Neural cell (in vitro differentiated cells): Measurements from ENCODE around the gene DCAF15.

Experiments used
- CTCF ChIP-seq: fragments of 450-650 bp; IDR thresholded peaks from 2 replicates; pipeline ENCODE4 v1.5.1; 2014; ENCODE audit warnings: antibody characterized with exemption, mild to moderate bottlenecking, moderate library complexity; ENCODE audit not compliant: poor library complexity, severe bottlenecking
- EZH2 ChIP-seq: fragments of 200-600, 300-800 bp; shearing (Covaris generic), sonication (generic); IDR thresholded peaks from 2 replicates; pipeline ENCODE4 v1.6.1; 2014; ENCODE audit warnings: antibody characterized with exemption, low read length, borderline replicate concordance, mild to moderate bottlenecking; ENCODE audit not compliant: insufficient read depth, poor library complexity, severe bottlenecking
- MXI1 ChIP-seq: fragments of 450-650 bp; conservative IDR thresholded peaks from 2 replicates; pipeline ENCODE4 v1.6.1; 2014; ENCODE audit warnings: antibody characterized with exemption, mild to moderate bottlenecking; ENCODE audit not compliant: poor library complexity, severe bottlenecking
- POLR2AphosphoS5 ChIP-seq: IDR thresholded peaks from 2 replicates; pipeline ENCODE4 v1.6.1; 2012
- RAD21 ChIP-seq: fragments of 450-650 bp; conservative IDR thresholded peaks from 2 replicates; pipeline ENCODE4 v1.6.1; 2014; ENCODE audit warnings: antibody characterized with exemption, mild to moderate bottlenecking, moderate library complexity
- SMC3 ChIP-seq: fragments of 450-650 bp; conservative IDR thresholded peaks from 2 replicates; pipeline ENCODE4 v1.6.1; 2014; ENCODE audit warnings: antibody characterized with exemption, mild to moderate bottlenecking, moderate library complexity; ENCODE audit not compliant: poor library complexity

GRCh38 chr19:13913352-13913751 is 39.0 kb upstream of the DCAF15 start:
- no peak for TF ChIP-seq POLR2AphosphoS5
- TF ChIP-seq MXI1: no peak
- TF ChIP-seq CTCF: no peak
- no peak for TF ChIP-seq EZH2
- no peak for TF ChIP-seq SMC3
- TF ChIP-seq RAD21: no peak
